SK-N-SH treated with all-trans-retinoic acid at 6 μM for 48 hours (cell line): ENCODE data around the gene ITM2C.

ENCODE experiments used
- ARNTL ChIP-seq: fragments of 450-650 bp; formaldehyde crosslinking; IDR thresholded peaks from 2 replicates; pipeline ENCODE4 v1.5.0; 2020; ENCODE audit warnings: low read depth, mild to moderate bottlenecking, moderate library complexity, borderline replicate concordance
- ESRRG ChIP-seq: fragments of 250-450 bp; sonication (Bioruptor Pico); IDR thresholded peaks from 2 replicates; pipeline ENCODE4 v1.6.1; 2021; ENCODE audit warnings: mild to moderate bottlenecking
- ISL1 ChIP-seq: fragments of 250-450 bp; sonication (Bioruptor Pico); IDR thresholded peaks from 2 replicates; pipeline ENCODE4 v2.1.2; 2022; ENCODE audit warnings: mild to moderate bottlenecking, moderate library complexity
- PATZ1 ChIP-seq: fragments of 250-450 bp; sonication (Bioruptor Pico); IDR thresholded peaks from 2 replicates; pipeline ENCODE4 v1.8.0; 2020; ENCODE audit warnings: mild to moderate bottlenecking, moderate library complexity, borderline replicate concordance
- POU6F1 ChIP-seq: fragments of 250-450 bp; sonication (Bioruptor Pico); IDR thresholded peaks from 2 replicates; pipeline ENCODE4 v1.8.0; 2021; ENCODE audit warnings: low read depth, mild to moderate bottlenecking, moderate library complexity, borderline replicate concordance

GRCh38 chr2:230908595-230909191, 44.0 kb downstream of the ITM2C start:
- no peak for TF ChIP-seq PATZ1 (CRISPR knock-in tag)
- TF ChIP-seq ESRRG (CRISPR knock-in tag): no peak
- no peak for TF ChIP-seq ISL1 (CRISPR knock-in tag)
- no peak for TF ChIP-seq ARNTL (CRISPR knock-in tag)
- no peak for TF ChIP-seq POU6F1 (CRISPR knock-in tag)
